Bronchial epithelial cell (primary cell): ENCODE measurements around the gene CREBBP. TPM values are rescaled to one million over a fixed set of nuclear protein-coding genes. Genes with fewer than 3 reads are reported as not detected.

Source experiments
- DNase-seq: peaks from one replicate; pipeline ENCODE4 v3.0.0-alpha.2; 2010; ENCODE audit warnings: low read depth
- FAIRE-seq: peaks from 2 replicates; lab custom pipeline; 2011; peaks lifted over from hg19 to GRCh38; lab: Jason Lieb, UNC
- H3K27me3 ChIP-seq: 2 replicates; pipeline ENCODE4 v1.5.1; 2011; ENCODE audit warnings: low read length; ENCODE audit not compliant: control insufficient read depth, insufficient read depth
- H3K36me3 ChIP-seq: 2 replicates; pipeline ENCODE4 v1.5.1; 2011; ENCODE audit warnings: low read length; ENCODE audit not compliant: control insufficient read depth, insufficient read depth
- H3K4me3 ChIP-seq: 2 replicates; pipeline ENCODE4 v1.5.1; 2011; ENCODE audit warnings: mild to moderate bottlenecking, low read depth, low read length, control low read depth
- CTCF ChIP-seq: IDR thresholded peaks from 2 replicates; pipeline ENCODE4 v1.5.1; 2011; ENCODE audit warnings: mild to moderate bottlenecking, moderate library complexity, low read length, control low read depth, inconsistent platforms; ENCODE audit not compliant: insufficient read depth, severe bottlenecking
- total RNA-seq: library from RNA; depleted of rRNA; stranded (reverse); fragments of >200 nt; gene quantifications from 2 replicates; pipeline ENCODE4 v1.2.1, GENCODE V29; 2014

CREBBP gene
- total RNA-seq, 1 donor from 2014 or later, result 7.4 TPM

GRCh38 chr16:3728424-3729160 lies 151.9 kb downstream of the CREBBP start:
- H3K36me3 ChIP-seq, result peaks cover 27% of the 10 kb centered on the region
- H3K27me3 ChIP-seq, result no peaks in the 10 kb centered on the region
- TF ChIP-seq CTCF, result no peak
- no peak for FAIRE-seq
- DNase-seq, result no peak
- H3K4me3 ChIP-seq, result no peak overlapping the region

DNA sequence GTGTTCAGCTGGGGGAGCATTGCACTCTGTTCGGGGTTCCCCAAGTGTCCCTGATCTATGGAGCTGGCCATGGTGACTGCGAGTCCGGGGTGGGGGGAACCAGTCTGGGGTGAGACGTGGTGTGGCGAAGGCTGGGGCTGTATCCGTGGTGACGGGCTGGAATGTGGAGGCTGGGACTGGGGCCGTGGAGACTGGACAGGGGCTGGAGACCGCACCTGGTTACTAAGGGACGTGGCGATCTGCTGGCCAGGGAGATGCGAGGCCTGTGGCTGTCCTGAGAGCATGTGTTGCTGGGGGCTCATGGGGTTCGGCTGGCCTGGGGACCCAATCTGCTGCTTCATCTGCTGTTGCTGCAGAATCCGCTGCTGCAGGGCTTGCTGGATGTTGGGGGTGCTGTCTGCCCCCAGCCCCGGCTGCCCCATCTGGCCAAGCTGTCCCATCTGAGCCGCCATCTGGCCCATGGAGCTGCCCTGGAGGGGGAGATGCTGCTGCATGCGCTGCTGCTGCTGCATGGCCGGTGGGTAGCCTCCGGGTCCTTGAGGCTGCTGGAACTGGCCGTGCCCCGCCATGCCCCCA lies 152.6 kb downstream of the CREBBP start:
- TF ChIP-seq CTCF, result no peak
- H3K4me3 ChIP-seq, result no peak overlapping the region
- H3K36me3 ChIP-seq, result peaks cover 27% of the 10 kb centered on the region
- no peak for DNase-seq
- no peak for FAIRE-seq
- no peaks in the 10 kb centered on the region for H3K27me3 ChIP-seq

DNA sequence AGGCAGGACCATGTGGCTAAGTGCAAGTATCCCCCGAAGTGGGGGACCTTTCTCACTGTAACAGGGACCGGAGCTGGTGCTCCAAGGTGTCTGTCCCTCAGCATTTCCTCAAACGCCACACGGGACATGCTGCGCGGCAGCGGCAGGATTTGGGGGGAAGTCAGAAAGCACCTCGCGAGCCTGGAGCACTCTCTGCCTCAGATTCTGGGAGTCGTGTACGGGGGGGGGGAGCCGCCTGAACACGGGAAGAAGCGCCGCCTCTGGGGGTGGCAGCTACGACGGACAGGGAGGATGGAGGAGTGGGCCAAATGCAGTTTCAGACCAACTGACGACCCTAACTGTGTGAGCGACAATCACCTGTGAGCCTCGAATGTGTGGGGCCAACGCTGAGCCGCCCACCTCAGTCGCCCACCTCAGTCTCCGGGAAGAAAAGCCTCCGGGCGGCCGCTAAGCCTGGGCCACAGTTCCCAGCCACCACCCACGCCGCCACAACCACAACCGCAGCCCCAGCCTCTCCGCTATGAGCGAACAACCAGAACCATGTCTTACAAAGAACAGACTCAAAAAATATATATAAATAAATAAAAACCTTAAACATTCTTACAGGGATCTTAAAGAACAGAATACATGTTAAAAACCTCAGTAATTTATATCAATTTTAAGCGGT lies 154.4 kb downstream of the CREBBP start:
- TF ChIP-seq CTCF, result no peak
- DNase-seq (no peak), FAIRE-seq (no peak)
- H3K36me3 ChIP-seq, result peaks cover 20% of the 10 kb centered on the region
- H3K4me3 ChIP-seq, result no peak overlapping the region
- no peaks in the 10 kb centered on the region for H3K27me3 ChIP-seq

DNA sequence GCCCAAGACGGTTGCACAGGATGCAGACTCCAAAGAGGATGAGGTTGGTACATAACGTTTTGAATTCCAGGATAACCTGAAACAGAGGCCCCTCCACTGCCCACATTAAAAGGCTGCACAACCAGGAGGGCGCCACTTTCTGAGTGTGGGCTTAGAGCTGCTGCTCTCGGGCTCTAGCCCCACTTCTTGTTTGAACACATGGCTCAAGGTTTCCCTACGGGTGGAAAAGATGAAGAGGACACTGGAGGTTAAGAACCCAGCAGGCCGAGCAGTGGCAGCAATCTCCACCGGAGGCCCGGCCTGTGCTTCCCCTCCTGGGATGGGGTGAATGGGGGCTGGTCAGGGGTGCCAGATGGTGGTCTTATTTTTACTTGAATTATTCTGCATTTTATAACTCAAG lies 155.2 kb downstream of the CREBBP start:
- Histone ChIP-seq H3K27me3 (no peaks in the 10 kb centered on the region), H3K4me3 (no peak overlapping the region), H3K36me3 (peaks cover 15% of the 10 kb centered on the region)
- FAIRE-seq, result no peak
- no peak for TF ChIP-seq CTCF
- no peak for DNase-seq

GRCh38 chr16:3722508-3722907 lies 158.0 kb downstream of the CREBBP start:
- Histone ChIP-seq H3K36me3 (no peaks in the 10 kb centered on the region), H3K27me3 (no peaks in the 10 kb centered on the region), H3K4me3 (no peak overlapping the region)
- no peak for TF ChIP-seq CTCF
- DNase-seq (no peak), FAIRE-seq (no peak)
